Measurements from ENCODE around the gene FYTTD1.
"Not testable (repeated sequence)": the region's sequence is repeated elsewhere in the genome, so short reads cannot be mapped to it uniquely, and the experiment has no call there.

The FYTTD1 gene

DNA sequence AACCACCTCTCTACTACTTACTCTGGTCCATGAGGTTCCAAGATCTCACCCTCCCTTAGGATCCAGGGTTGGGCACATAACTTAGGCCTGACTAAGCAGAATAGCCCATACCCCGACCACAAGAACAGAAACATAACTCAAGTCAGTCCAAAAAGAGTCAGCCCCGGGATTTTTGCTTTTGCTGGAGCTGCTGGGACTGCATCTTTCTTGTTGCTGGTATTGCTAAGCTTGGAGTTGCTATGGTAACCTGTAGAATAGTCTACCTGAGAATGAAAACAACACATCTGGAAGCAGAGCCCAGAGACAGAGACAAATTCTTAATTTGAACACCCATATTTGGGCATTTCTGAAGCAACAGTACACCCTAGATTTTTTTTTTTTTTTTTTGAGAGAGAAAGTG lies 19.5 kb upstream of the FYTTD1 start:
- TF ChIP-seq, protein P1, sequence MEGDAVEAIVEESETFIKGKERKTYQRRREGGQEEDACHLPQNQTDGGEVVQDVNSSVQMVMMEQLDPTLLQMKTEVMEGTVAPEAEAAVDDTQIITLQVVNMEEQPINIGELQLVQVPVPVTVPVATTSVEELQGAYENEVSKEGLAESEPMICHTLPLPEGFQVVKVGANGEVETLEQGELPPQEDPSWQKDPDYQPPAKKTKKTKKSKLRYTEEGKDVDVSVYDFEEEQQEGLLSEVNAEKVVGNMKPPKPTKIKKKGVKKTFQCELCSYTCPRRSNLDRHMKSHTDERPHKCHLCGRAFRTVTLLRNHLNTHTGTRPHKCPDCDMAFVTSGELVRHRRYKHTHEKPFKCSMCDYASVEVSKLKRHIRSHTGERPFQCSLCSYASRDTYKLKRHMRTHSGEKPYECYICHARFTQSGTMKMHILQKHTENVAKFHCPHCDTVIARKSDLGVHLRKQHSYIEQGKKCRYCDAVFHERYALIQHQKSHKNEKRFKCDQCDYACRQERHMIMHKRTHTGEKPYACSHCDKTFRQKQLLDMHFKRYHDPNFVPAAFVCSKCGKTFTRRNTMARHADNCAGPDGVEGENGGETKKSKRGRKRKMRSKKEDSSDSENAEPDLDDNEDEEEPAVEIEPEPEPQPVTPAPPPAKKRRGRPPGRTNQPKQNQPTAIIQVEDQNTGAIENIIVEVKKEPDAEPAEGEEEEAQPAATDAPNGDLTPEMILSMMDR (IDR thresholded peaks at IDR 0.05; ENCODE audit: low read depth, low read length): no peak
- H3K4me3 ChIP-seq (ENCODE audit: low read depth, low read length): no peak overlapping the region
- in situ Hi-C loops (cut with HindIII; ENCODE audit: low sequenced_read_pairs): no loop called here
- DNase-seq (ENCODE audit: low read depth, low spot score): peak; percentile 87

DNA sequence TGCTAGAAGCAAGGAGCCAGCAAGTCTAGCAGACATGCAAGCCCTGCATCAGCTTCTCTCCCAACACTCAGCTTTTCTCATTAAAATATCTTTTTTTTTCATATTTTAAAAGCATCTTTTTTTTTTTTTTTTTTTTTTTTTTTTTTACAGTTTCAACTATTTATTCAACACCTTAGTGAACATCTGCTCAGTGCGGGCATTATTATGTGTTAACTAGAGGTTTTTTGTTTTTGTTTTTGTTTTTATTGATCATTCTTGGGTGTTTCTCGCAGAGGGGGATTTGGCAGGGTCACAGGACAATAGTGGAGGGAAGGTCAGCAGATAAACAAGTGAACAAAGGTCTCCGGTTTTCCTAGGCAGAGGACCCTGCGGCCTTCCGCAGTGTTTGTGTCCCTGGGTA lies 18.9 kb upstream of the FYTTD1 start:
- in situ Hi-C loops (cut with HindIII; ENCODE audit: low sequenced_read_pairs); H3K4me3 ChIP-seq (ENCODE audit: low read depth, low read length); DNase-seq (ENCODE audit: low read depth, low spot score): not testable (repeated sequence)

DNA sequence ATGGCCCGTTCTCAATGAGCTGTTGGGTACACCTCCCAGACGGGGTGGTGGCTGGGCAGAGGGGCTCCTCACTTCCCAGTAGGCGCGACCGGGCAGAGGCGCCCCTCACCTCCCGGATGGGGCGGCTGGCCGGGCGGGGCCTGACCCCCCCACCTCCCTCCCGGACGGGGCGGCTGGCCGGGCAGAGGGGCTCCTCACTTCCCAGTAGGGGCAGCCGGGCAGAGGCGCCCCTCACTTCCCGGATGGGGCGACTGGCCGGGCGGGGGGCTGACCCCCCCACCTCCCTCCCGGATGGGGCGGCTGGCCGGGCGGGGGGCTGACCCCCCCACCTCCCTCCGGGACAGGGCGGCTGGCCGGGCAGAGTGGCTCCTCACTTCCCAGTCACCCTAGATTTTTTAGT lies 18.2 kb upstream of the FYTTD1 start:
- H3K4me3 ChIP-seq (ENCODE audit: low read depth, low read length); DNase-seq (ENCODE audit: low read depth, low spot score); in situ Hi-C loops (cut with HindIII; ENCODE audit: low sequenced_read_pairs): not testable (repeated sequence)

DNA sequence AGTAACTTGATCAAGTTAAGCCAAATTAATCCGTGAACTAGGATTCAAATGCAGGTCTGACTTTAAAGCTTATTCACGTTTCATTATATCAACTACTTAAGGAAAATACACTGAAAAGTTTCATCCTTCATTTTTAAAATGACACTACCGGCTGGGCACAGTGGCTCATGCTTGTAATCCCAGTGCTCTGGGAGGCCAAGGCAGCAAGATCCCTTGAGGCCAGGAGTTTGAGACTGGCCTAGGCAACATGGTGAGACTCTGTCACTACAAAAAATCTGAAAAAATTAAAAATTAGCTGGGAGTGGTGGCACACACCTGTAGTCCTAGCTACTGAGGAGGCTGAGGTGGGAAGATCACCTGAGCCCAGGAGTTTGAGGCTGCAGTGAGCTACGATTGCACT lies 16.6 kb upstream of the FYTTD1 start:
- no peak for DNase-seq (ENCODE audit: low read depth, low spot score)
- in situ Hi-C loops (cut with HindIII; ENCODE audit: low sequenced_read_pairs): no loop called here

DNA sequence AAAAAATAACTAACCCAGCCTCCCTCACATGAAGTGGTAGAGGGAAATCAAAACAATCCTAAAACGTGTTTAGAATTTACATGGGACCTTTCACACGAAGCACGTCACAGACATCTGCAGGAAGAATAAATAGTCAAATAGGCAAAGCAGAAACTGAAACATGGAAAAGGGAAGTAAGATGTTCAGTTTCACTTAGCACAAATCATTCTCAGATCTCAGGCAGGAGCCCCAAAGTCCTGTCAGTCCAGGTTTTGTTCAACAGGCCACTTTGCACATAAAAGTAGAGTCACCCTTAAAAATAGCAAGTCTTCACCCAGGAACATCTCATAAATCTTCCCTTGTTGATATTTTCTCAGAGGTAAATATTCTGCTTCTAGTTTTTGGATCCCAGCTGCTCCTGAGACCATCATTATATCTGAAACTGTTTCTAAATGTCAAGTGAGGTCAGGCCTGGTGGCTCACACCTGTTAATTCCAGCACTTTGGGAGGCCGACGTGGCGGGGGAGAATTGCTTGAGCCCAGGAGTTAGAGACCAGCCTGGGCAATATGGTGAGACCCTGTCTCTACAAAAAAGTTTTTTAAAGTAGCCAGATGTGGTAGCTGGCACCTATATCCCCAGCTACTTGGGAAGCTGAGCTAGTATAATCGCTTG lies 14.9 kb upstream of the FYTTD1 start:
- in situ Hi-C loops (cut with HindIII; ENCODE audit: low sequenced_read_pairs): no loop called here
- no peak for DNase-seq (ENCODE audit: low read depth, low spot score)
- no peak overlapping the region for H3K4me3 ChIP-seq (ENCODE audit: low read depth, low read length)
- TF ChIP-seq, protein P1 (IDR thresholded peaks at IDR 0.05; ENCODE audit: low read depth, low read length): no peak

More for the DNA sequence above, 16.6 kb upstream of the FYTTD1 start:
- TF ChIP-seq, protein P1 (IDR thresholded peaks at IDR 0.05; ENCODE audit: low read depth, low read length): no peak
- no peak overlapping the region for H3K4me3 ChIP-seq (ENCODE audit: low read depth, low read length)

DNA sequence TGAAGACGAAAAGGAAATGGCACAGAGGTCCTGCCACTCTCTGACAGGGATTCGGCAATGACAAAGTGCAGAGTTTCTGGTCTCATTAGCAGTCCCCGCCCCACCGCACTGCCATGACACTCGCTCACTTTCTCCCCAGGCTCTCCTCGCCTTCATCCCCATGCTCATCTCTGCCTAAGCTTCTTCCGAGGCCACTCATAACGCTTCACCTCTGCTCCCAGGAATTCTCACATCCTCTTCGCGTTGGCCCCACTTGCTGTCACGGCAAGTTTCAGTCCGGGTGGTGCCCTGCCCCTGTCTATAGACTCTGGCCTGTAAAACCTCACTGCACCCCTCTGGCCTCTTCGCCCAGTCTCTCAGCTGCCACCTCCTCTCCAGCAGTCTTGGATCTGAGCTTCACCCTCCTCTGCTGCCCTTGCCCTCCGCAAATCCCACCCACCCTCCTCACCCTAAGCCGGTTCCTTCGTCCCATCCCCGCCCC lies 13.6 kb upstream of the FYTTD1 start:
- no peak for DNase-seq (ENCODE audit: low read depth, low spot score)
- in situ Hi-C loops (cut with HindIII; ENCODE audit: low sequenced_read_pairs): no loop called here
- peak overlapping the region; percentile 59 for H3K4me3 ChIP-seq (ENCODE audit: low read depth, low read length)
- TF ChIP-seq, protein P1 (IDR thresholded peaks at IDR 0.05; ENCODE audit: low read depth, low read length): no peak

DNA sequence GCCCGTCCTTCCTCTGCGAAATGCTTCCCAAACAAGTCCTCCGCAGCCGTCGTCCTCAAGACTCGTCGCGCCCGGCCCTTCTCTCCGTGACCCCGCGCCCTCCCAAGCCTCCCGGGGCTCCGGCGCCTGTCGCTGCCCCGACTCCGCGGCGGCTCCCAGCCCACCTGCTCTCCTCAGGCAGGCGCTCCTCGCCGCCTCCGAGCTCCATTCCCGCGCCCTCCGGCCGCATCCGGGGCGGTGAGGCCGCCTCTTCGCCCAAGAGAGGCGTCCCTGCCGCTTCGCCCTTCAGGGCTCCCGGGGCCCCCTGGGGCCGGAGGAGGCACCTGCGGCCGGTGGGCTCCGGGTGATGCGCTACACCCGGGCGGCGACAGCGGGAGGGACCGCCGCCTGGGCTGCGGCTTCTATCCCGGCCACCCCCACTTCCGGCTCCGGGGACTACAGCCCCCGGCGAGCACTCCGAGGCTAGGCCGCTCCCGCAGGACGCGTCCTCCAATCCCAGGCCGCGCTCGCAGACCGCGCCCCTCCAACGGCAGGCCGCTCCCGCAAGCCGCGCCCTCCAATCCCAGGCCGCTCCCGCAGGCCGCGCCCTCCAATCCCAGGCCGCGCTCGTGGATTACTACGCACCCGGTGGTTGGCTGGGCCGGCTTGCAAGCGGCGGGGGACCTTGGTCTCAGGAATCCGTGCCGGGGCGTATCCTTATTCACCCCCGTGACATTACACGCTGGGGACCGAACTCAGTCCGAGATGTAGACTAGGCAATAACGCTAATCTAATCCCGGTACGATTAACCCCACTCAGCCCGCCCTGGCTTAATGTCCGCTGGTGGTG lies 13.0 kb upstream of the FYTTD1 start, which contains the start of gene RUBCN:
RUBCN (minus strand) TSS at position 414 of the 828 bp plus-strand sequence; CDS start at position 229, 185 bp downstream.
- in situ Hi-C loops (cut with HindIII; ENCODE audit: low sequenced_read_pairs): no loop called here
- peak within 1 kb of the TSS; percentile 74 for H3K4me3 ChIP-seq (ENCODE audit: low read depth, low read length)
- TF ChIP-seq, protein P1 (IDR thresholded peaks at IDR 0.05; ENCODE audit: low read depth, low read length): no peak
- peak; percentile 95 for DNase-seq (ENCODE audit: low read depth, low spot score)

Measured in astrocyte of the spinal cord (primary cell).